SW 1271 (cell line): ENCODE results near the gene VLDLR.

Experiments
- DNase-seq, 2 experiments: peaks; one replicate each; lab custom pipeline; 2025; lab: John Stamatoyannopoulos, UW

The VLDLR gene

DNA sequence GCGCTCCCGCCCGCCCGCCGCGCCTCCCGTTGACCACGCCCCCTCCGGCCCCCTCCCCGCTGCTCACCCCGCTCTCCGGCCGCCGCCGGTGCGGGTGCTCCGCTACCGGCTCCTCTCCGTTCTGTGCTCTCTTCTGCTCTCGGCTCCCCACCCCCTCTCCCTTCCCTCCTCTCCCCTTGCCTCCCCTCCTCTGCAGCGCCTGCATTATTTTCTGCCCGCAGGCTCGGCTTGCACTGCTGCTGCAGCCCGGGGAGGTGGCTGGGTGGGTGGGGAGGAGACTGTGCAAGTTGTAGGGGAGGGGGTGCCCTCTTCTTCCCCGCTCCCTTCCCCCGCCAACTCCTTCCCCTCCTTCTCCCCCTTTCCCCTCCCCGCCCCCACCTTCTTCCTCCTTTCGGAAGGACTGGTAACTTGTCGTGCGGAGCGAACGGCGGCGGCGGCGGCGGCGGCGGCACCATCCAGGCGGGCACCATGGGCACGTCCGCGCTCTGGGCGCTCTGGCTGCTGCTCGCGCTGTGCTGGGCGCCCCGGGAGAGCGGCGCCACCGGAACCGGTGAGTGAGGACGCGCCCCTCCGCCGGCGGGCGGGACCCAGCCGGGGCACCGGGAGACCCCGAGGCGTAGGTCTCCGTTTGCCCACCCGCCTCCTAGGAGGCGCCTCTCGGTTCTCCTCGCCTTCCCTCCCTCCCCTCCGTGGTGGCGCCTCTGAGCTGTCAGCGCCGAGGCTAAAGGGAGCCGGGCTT, at the start of gene VLDLR:
VLDLR (plus strand) TSS at position 66 of the 739 bp plus-strand sequence; CDS start at position 469, 403 bp downstream.
- no peak for DNase-seq

DNA sequence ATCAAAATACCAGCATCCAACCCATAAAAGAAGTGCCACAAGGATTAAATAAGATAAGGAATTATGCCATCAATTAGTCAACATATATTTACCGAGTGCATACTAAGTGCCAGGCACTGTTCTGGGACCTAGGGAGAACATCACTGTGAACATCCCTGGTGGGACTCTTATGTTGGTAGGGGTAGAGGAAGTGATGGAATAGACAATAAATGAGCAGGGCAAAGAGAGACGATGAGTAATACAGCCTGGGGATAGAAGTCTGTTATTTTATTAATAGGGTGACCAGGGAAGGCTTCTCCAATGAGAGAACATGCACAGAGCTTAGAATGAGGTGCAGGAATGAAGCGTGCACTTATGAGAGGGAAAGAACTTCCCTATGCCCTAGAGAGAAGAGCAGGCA, 47.4 kb upstream of the VLDLR start:
- DNase-seq = no peak

DNA sequence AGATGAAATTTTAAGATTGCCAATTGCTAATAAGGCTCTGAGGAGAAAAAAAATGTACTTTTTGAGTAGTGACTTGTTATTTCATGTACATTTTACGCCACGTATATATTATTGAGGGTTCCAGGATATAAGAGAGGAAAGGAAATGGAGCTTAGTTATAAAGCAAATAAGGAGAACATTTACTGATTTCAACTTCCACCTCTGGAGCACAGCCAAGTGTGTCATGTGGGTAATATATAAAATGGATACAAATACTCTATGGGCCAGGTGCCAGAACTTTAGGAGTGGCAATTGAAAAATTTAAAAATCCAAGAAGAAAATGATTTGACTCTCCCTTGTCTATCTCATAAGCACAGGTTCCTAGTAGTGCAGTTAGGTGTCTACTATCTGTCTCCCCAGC, 45.0 kb upstream of the VLDLR start:
- no peak for DNase-seq

DNA sequence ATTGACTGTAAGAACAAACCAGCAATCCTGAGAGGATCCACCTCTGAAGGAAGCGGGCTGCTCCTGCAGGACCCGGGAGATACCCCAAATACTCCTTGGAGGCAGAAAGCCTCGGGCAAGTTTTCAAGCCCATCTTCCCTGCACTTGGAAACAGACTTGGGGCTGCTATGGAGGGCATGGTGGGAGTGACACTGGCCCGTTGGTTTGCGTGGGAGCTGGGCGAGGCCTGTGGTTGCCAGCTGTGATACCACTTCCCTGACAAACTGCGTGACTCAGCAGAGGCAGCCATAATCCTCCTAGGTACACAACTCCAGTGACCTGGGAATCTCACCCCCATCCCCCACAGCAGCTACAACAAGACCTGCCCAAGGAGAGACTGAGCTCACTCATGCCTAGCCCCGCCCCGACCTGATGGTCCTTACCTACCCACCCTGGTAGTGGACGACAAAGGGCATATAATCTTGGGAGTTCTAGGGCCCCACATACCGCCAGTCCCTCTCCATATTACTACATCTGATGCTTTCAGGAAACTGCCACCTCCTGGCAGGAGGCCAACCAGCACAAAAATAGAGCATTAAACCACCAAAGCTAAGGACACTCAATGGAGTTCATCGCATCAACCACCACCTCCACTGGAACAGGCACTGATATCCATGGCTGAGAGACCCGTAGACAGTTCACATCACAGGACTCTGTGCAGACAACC, 38.1 kb upstream of the VLDLR start:
- DNase-seq = no peak

DNA sequence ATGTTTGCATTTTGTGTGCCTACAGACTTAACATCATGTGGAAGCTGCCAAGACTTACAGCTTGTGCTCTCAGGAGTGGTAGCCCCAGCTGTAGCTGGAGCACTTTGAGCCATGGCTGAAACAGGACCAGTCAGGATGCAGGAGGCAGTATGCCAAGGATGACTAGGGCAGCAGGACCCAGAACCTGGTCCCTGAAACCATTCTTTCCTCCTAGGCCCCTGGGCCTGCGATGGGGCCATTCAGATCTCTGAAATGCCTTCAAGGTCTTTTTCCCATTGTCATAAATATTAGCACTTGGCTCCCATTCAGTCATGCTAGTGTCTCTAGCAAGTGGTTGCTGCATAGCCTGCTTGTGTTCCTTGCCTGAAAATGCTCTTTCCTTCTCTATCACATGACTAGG, 29.6 kb upstream of the VLDLR start:
- no peak for DNase-seq

DNA sequence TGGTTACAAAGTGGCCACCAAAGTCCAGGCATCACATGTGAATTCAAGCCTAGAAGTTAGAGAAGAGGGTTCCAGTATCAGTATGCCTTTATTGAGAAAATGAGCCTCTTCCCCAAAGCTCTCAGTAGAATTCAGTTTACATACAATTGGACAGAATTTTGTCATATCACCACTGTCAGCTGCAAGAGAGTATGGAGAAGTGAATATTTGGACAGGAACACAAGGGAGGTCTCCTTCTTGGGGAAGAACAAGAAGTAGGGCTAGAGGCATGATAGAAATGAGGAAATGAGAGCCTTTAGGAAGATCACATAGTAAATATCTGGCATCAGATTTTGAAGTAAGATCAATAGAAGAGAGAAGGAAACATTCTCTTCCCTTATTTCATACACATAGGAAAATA, 27.8 kb upstream of the VLDLR start:
- no peak for DNase-seq

DNA sequence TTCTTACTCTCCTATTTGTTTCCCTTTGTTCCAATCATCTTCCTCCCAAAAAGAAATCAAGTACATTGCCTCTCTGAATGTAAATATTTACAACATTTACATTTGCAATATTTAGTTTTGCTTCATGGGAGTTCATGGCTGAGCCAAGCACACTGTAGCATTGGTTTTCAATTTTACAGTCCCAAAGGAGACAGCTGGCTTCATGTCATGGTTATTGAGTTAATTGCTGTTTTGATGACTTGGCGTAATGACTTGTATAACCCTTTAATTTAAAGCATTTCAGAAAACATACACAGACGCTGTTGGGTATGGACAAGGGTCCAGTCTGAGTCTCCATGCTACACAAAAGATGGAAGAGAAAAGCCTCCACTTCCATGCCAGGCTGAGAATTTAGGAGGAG, 25.6 kb upstream of the VLDLR start:
- DNase-seq = no peak

DNA sequence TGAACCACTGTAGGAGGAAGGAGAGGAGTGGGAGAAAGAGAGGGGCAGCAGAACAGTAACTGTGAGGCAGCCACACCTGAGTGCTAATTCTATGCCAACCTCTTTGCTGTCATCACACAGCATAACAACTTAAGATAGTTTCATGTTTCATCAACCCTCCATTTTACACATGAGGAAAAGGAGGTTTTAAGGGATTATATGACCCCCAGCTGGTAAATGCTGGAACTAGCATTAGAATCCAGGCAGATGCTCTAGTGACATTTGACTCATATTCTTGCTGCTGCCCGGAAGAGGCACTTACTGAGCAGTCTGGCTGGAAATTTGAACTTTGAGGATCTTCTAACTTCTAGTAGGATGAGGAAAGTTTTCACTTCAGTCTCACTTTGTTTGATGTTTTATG, 24.1 kb upstream of the VLDLR start:
- no peak for DNase-seq

DNA sequence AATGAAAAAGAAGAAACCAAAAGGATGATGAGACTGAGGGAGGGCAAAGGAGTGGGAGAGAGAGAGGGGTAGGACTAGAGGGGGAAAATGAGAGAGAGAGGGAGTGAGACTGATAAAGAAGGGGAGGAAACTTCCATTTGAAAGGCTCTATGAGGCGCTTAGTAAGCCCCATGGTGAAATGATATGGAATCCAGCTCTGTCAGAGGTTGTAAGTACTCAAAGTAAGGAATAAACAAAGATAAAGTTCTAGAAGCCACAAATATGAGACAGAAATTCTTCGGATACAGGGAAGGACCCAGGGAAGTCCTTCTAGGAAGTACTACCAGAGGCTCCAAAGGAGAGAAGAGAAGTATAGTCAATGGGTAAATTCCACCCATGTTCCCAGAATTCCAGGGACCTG, 21.7 kb upstream of the VLDLR start:
- DNase-seq = no peak

DNA sequence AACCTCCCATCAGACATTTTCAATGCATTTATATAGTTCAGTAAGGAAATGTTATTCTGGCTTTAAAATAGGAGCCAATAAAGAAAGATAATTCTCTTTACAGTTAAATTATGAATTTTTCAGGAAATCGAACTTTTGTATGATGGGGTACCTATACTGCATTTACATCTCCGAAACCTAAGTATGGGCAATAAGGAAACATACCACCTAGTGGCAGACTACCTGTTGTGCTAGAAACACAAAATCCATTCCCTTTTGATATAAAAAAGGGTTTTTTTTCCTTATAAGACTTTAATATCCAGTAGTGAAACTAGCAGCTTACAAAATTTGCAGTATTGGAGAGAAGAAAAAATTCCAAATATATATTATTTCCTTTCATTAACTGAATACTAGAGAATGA, 21.3 kb upstream of the VLDLR start:
- no peak for DNase-seq

DNA sequence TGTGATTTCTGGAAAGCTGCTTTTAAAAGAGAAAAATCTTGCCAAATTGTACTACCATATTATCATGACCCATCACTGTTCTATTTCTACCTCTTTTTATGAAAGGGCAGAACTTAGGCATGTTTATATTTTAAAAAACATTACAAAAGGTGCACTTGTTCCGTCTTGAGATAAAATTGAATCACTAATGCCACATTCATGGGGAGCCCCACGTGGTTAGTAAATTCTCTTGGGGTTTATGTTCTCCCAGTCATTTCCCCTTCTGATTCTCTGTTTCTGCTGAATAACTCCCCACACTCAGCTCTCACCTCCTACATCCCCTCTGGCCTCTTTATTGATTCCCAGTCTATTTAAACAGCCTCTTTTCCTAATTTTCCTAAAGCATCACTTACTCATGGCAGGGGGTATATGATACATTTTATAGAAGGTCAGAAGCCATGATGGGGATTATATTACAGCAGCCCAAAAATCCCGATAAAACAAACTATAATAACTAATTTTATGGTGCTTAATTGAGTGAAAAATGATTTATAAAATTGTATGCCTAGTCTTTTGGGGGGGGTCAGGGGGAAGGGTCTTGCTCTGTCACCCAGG, 19.7 kb upstream of the VLDLR start:
- no peak for DNase-seq

DNA sequence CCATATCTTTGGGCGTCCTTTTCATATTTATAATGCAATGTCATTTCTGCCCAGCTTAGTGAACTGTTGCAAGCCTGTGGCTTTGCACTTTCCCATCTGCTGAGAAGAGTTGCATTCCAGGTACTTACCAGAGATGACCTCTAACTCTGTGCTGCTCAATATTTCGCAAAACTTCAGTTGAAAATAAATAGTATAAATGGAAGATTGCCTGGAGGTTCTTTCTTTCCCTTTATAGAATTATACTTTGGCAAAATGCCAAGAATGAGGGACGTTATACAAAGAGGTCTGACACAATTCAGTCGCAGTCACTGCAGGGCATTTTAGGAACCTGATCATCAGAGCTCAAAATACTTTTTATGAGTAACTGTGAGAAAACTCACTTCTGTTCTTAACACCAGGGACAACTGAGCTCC, 18.9 kb upstream of the VLDLR start:
- no peak for DNase-seq

DNA sequence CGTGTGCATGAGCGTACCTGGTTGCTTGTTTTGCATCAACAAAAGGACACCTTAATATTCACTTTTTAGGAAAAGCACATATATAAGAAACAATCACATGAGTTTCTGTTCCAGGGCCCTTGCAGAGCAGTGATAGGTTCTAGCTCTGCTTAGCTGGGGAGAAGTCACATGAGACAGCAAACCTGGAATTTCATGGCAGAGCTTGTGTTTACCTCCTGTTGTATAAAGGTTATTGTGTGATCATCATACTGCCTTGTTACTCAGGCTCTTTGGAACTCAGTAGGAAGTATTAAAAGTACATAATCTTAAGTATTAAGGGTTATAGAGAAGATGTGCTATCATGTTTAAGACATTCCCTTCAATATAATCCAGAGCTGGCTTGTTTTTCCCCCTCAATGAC, 18.0 kb upstream of the VLDLR start:
- DNase-seq = no peak

DNA sequence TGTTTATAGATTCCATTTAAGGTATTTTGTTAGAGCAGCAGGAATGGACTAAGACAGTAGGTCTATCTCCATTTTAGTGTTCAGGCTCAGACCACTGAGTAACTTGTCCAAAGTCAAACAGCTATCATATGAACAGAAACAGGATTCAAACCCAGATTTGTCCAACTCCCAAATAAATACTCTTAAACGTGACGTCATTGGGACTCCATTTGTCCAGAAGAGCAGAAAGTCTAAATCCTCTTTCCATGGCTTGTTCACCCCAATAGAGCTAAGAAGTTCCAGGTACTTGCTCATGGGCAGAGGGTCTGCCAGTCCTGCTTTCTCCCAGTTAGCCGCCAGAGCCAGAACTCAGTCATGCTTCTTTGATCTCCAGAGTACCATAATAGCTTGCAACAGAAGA, 16.3 kb upstream of the VLDLR start:
- no peak for DNase-seq

DNA sequence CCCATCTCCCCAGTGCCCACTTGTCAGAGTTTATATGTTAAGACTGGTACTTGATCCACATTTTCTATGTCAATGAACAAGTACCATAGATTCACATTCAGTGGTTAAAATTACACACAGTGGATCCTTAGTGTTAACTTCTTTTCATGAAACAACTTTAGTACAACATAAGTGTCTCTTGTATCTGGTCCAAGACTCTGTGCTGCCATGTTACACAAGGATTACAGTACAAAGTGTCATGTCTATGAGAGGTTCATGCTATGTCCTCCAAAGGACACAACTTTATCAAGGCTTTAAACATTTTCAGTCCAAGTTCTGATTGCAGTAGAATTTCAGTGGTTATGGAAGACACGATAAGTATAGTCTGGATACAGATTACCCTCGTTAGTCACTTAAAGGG, 13.3 kb upstream of the VLDLR start:
- DNase-seq = no peak

DNA sequence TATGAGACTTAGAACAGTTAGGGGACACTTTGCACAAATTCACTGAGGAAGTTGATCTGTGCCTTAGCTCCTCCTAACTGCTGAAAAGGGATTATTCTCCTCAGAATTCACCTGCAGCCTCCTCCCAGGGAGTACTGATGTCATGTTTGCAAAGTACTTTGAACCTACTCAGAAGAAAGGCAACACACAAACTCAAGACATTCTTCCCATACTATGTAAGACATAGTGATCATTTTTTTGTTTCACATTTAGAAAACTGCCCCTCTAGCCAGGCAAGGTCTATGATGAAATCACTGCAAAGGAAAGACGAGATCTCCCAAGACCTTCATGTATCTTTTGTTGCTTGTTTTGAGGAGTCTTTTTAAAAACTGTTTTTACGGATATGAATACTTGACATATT, 10.6 kb upstream of the VLDLR start:
- DNase-seq = no peak

DNA sequence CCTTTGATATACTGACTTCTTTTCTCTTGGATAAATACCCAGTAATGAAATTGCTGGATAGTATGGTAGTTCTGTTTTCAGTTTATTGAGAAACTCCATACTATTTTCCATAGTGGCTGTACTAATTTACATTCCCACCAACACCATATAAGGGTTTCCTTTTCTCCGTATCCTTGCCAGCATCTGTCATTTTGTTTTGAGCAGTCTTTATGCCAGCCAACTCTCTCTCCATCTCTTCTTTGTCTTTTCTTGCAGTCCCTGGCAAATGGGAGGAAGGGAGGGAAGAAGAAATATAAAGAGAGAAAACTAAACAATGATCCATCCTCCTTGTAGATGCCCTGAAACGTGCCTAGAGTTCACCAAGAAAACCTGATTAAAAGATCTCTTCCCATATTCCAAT, 9.6 kb upstream of the VLDLR start:
- DNase-seq = no peak

DNA sequence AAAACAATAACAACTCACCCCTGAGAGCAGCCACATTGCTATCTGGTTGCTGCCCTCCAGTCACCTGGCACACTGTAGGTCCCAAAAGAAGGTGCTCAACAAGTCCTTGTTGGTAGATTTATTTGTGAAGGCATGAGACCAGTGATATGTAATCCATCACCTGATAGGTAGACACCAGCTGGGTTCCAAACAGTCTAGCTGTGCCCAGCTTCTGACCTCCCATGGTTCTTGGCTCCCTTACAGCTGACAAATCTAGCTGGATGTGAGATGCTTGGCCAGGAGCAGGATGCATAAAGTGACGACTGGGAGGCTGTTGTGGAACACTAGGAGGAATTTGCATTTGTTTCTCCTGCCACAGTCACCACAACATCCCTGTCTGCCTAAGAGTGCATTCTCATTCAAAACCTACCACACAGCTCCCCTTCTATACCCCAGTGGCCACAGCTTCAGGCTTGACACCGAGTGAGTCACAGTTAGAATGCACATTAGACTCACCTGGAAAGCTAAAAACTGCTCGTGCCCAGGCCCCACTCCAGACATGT, 7.8 kb upstream of the VLDLR start:
- no peak for DNase-seq

DNA sequence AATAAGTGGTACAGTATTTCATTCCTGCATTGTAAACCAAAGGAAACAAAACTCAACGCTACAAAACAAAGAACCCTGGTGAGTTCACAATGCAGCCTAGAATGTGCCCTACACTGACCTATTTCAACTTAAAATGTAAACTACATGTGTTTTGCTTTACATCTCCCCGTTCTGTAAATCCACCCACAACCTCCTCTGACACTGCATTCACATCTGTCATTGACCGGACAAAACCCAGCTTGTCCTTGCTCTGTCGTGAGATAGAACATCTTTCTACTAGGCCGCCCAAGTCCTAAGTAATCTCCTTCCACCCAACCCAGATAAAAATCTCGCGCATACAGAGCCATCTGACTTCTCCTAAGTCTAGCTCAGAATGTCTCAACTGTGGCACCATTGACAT, 6.1 kb upstream of the VLDLR start:
- no peak for DNase-seq

DNA sequence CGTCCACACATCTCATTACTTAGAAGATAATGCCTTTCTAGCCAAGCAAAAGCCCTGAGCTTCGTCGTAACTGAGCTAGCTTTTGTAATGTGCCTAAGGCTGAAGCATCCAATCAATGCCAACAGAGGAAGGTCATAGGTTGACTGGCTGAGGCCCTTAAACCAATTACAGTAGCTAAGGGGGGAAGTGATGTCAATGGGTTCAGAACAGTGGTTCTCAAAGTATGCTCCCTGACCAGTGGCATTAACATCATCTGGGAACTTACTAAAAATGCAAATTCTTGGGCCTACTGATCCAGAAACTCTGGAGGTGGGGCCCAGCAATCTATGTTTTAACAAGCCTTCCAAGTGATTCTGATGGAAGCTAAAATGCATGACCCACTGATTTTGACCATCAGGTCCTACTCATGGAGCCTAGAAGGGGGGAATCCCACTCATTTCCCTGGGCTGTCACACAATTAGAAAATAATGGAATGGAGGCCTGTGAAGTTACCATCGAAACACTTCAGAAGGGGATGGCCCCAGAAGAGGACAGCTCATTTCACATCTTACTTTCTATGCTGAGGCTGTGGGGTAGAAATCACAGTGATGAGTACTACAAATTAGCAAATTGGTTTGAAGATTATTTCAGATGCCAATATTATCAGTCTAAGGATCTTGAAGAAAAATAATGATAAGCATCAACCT, 4.8 kb upstream of the VLDLR start:
- no peak for DNase-seq

DNA sequence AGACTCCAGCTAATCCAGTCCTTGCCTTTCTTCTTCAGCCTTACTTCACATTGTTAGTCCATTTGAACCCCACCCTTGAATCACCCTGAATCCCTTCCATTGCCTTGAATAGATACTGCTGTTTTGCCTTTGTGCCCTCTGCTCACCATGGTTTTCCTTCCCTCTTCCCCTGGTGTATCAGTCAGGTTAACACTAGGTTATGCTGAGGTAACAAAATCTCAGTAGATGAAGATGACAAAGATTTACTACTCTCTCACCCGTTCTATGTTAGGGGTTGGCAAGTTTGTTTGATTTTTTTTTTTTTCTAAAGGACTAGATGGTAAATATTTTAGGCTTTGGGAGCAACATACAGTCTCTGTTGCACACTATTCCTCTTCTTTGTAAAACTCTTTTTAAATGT, 3.3 kb upstream of the VLDLR start:
- DNase-seq = no peak

DNA sequence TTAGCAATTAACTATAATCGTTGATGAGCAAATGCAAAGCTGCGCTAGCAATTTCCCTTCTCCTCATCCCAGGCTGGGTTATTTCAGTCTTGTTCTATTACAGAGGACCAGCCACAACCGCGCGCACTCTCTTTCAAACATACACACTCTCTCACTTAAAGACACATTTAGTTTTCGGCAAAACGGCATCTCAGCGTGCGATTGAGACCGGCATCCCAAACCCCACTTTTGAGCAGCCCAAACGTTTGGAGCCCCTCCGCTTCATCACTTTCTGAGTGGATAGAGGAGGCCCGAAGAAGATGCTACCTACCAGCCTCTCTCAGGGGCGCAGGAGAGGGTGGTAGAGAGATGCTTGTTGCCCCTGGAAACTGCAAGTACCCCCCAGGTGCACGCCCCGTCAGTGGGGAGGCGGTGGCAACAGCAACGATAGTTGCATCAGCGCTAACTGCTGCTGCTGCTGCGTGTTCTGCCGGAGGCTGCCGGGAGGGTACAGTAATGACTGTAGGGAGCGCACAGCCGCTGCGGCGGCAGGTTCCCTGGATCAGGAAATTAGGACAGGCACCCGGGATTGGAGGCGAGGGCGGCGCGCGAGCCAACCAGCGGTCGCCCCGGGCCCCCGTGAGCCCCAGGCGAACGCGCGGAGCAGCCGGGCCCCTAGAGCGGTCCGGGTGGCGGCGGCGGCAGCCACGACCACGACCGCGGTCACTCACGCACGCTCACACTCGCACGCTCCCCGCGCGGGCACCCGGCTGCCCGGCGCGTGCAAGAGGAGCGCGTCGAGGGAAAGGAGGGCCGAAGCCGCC, 467 bp upstream of the VLDLR start:
- DNase-seq = peak in 1 of 2 experiments; percentile 10
